Naive thymus-derived CD4-positive, alpha-beta T cell (primary cell): ENCODE measurements around the gene APOC1. TPM values are rescaled to one million over a fixed set of nuclear protein-coding genes. Genes with fewer than 3 reads are reported as not detected.
"Not testable (repeated sequence)": the region's sequence is repeated elsewhere in the genome, so short reads cannot be mapped to it uniquely, and the experiment has no call there.

Experiments
- ATAC-seq: fragments of 150-1000 bp; cut with Tn5 transposase; 2 replicates; pipeline ENCODE4 v1.10.0; 2021; ENCODE audit warnings: mild to moderate bottlenecking, moderate library complexity
- CTCF ChIA-PET: fragments of 350-600 bp; sonication (Branson Sonifier 250); formaldehyde crosslinking; loops from one replicate; lab custom pipeline; 2021; ENCODE audit warnings: antibody characterized with exemption; lab: Charles Lee
- POLR2A ChIA-PET: fragments of 350-600 bp; sonication (Branson Sonifier 250); formaldehyde crosslinking; loops from one replicate; lab custom pipeline; 2021; ENCODE audit warnings: antibody characterized with exemption, inconsistent platforms; lab: Charles Lee
- DNase-seq, 9 donors: peaks; one replicate each; pipeline versions ENCODE4 v3.0.0 to v3.0.0-alpha.2; 2020 to 2022; ENCODE audit warnings: mixed read lengths in 1 of 9
- H3K27ac ChIP-seq: one replicate; pipeline ENCODE4 v1.7.0; 2013; ENCODE audit warnings: mild to moderate bottlenecking, low read depth, low read length, moderate library complexity
- H3K27me3 ChIP-seq, 2 donors: one replicate each; pipeline ENCODE4 v1.7.0; 2013; ENCODE audit warnings: low read length in 2 of 2, mild to moderate bottlenecking in 2 of 2, moderate library complexity in 2 of 2; ENCODE audit not compliant: control insufficient read depth in 2 of 2, insufficient read depth in 2 of 2
- H3K36me3 ChIP-seq, 3 experiments: 1 replicate in 2 of 3; 2 replicates in 1 of 3; pipeline ENCODE4 v1.7.0; 2013; ENCODE audit warnings: low read length in 3 of 3, mild to moderate bottlenecking in 3 of 3, moderate library complexity in 1 of 3; ENCODE audit not compliant: insufficient read depth in 3 of 3, control insufficient read depth in 2 of 3
- H3K4me1 ChIP-seq, 2 donors: one replicate each; pipeline ENCODE4 v1.7.0; 2013; ENCODE audit warnings: low read length in 2 of 2, mild to moderate bottlenecking in 2 of 2, moderate library complexity in 1 of 2; ENCODE audit not compliant: control insufficient read depth in 2 of 2, insufficient read depth in 2 of 2
- H3K4me3 ChIP-seq: 2 replicates; pipeline ENCODE4 v1.7.0; 2013; ENCODE audit warnings: mild to moderate bottlenecking, low read length
- H3K9me3 ChIP-seq, 3 experiments: 1 replicate in 2 of 3; 2 replicates in 1 of 3; pipeline ENCODE4 v1.7.0; 2013; ENCODE audit warnings: low read length in 3 of 3; ENCODE audit not compliant: control insufficient read depth in 2 of 3
- H3K27ac Mint-ChIP-seq, 9 donors: one replicate each; pipeline ENCODE4 v1.8.0; 2020 to 2022; ENCODE audit warnings: mixed read lengths in 9 of 9, mild to moderate bottlenecking in 8 of 9, moderate library complexity in 5 of 9, inconsistent platforms in 2 of 9
- H3K27me3 Mint-ChIP-seq, 5 donors: one replicate each; pipeline ENCODE4 v1.8.0; 2021 to 2022; ENCODE audit warnings: mixed read lengths in 5 of 5, mild to moderate bottlenecking in 1 of 5
- H3K36me3 Mint-ChIP-seq, 5 donors: one replicate each; pipeline ENCODE4 v1.8.0; 2020 to 2022; ENCODE audit warnings: mixed read lengths in 5 of 5, mild to moderate bottlenecking in 3 of 5, inconsistent platforms in 1 of 5
- H3K4me1 Mint-ChIP-seq, 7 donors: one replicate each; pipeline ENCODE4 v1.8.0; 2020 to 2022; ENCODE audit warnings: mixed read lengths in 7 of 7, mild to moderate bottlenecking in 3 of 7, inconsistent platforms in 1 of 7
- H3K4me3 Mint-ChIP-seq, 10 donors: one replicate each; pipeline ENCODE4 v1.8.0; 2020 to 2022; ENCODE audit warnings: mild to moderate bottlenecking in 10 of 10, mixed read lengths in 10 of 10, moderate library complexity in 6 of 10, inconsistent platforms in 2 of 10
- H3K9me3 Mint-ChIP-seq, 11 donors: one replicate each; pipeline ENCODE4 v1.8.0; 2020 to 2022; ENCODE audit warnings: mixed read lengths in 11 of 11, mild to moderate bottlenecking in 4 of 11, inconsistent platforms in 1 of 11, moderate library complexity in 1 of 11
- intact Hi-C, 2 donors: fragments of 100-400 bp; cut with micrococcal nuclease; formaldehyde crosslinking; loops; one replicate each; pipeline ENCODE4 v1.15.1; 2023
- polyA plus RNA-seq, 2 donors: library from polyadenylated mRNA; unstranded; fragments of 300-500 nt; fragmentation: Illumina TruSeq; gene quantifications; one replicate each; pipeline ENCODE4 v1.2.3, GENCODE V29; 2021
- total RNA-seq, 6 experiments: library from RNA in 5 of 6; stranded (reverse) in 5 of 6; gene quantifications; 1 replicate in 5 of 6; 2 replicates in 1 of 6; pipeline ENCODE4 v1.2.3 and lab custom pipeline; 2021 to 2026

Gene APOC1
- total and polyA plus RNA-seq, 7 experiments from 2014 or later = 1.7 to 5.2 TPM; not detected in 5

- Mint-ChIP-seq H3K27me3 (peaks cover 30 to 45% (median 38%) of the 10 kb centered on the region in 5 donors), H3K36me3 (peaks cover 0 to 4% (median 0%) of the 10 kb centered on the region in 5 donors), H3K4me1 (peaks cover 5 to 17% (median 7%) of the 10 kb centered on the region in 7 donors), H3K4me3 (no peak overlapping the region), H3K27ac (no peak overlapping the region), H3K9me3 (no peaks in the 10 kb centered on the region)
- H3K4me1 ChIP-seq = no peaks in the 10 kb centered on the region
- ChIA-PET POLR2A (no interaction called here), CTCF (no interaction called here)
- peaks cover 0 to 4% of the 10 kb centered on the region in 2 donors for H3K27me3 ChIP-seq
- H3K9me3 ChIP-seq = no peaks in the 10 kb centered on the region
- no peak overlapping the region for H3K27ac ChIP-seq
- H3K4me3 ChIP-seq = no peak overlapping the region
- intact Hi-C loops = no loop called here
- ATAC-seq (no peak), DNase-seq (no peak)
- no peaks in the 10 kb centered on the region for H3K36me3 ChIP-seq
Observed at GRCh38 chr19:44908836-44909261, 5.6 kb upstream of the APOC1 start.

- Histone ChIP-seq H3K27ac (no peak overlapping the region), H3K36me3 (no peaks in the 10 kb centered on the region), H3K9me3 (no peaks in the 10 kb centered on the region), H3K4me3 (no peak overlapping the region), H3K4me1 (no peaks in the 10 kb centered on the region), H3K27me3 (peaks cover 0 to 4% of the 10 kb centered on the region in 2 donors)
- POLR2A ChIA-PET = no interaction called here
- Mint-ChIP-seq H3K36me3 (peaks cover 0 to 4% (median 0%) of the 10 kb centered on the region in 5 donors), H3K4me3 (no peak overlapping the region), H3K27ac (no peak overlapping the region), H3K9me3 (no peaks in the 10 kb centered on the region), H3K27me3 (peaks cover 40 to 51% (median 45%) of the 10 kb centered on the region in 5 donors), H3K4me1 (peaks cover 8 to 26% (median 13%) of the 10 kb centered on the region in 7 donors)
- CTCF ChIA-PET = no interaction called here
- intact Hi-C loops = no loop called here
- no peak for ATAC-seq
- no peak for DNase-seq
Observed at GRCh38 chr19:44909775-44910174, 4.6 kb upstream of the APOC1 start.

GRCh38 chr19:44911896-44912295, 2.5 kb upstream of the APOC1 start:
- intact Hi-C loops, H3K4me3 ChIP-seq, H3K36me3 ChIP-seq, H3K4me3 Mint-ChIP-seq, H3K4me1 ChIP-seq, H3K9me3 ChIP-seq, H3K36me3 Mint-ChIP-seq, H3K9me3 Mint-ChIP-seq, ATAC-seq, CTCF ChIA-PET, H3K27me3 ChIP-seq, H3K27ac ChIP-seq, POLR2A ChIA-PET, DNase-seq: not testable (repeated sequence)
- peak overlapping the region in 1 of 9 donors; percentile 56 for H3K27ac Mint-ChIP-seq
- H3K4me1 Mint-ChIP-seq = peaks cover 4 to 19% (median 7%) of the 10 kb centered on the region in 7 donors
- H3K27me3 Mint-ChIP-seq = peaks cover 29 to 40% (median 35%) of the 10 kb centered on the region in 5 donors

GRCh38 chr19:44912854-44913253, 1.6 kb upstream of the APOC1 start:
- CTCF ChIA-PET = no interaction called here
- no peak overlapping the region for H3K4me3 ChIP-seq
- Mint-ChIP-seq H3K9me3 (no peaks in the 10 kb centered on the region), H3K36me3 (peaks cover 0 to 4% (median 0%) of the 10 kb centered on the region in 5 donors), H3K27me3 (peaks cover 26 to 36% (median 32%) of the 10 kb centered on the region in 5 donors), H3K4me1 (peaks cover 4 to 19% (median 7%) of the 10 kb centered on the region in 7 donors), H3K4me3 (peak overlapping the region in 2 of 10 donors; percentile 9 to 51), H3K27ac (no peak overlapping the region)
- no peaks in the 10 kb centered on the region for H3K27me3 ChIP-seq
- no peaks in the 10 kb centered on the region for H3K36me3 ChIP-seq
- intact Hi-C loops = no loop called here
- ATAC-seq = no peak
- H3K27ac ChIP-seq = no peak overlapping the region
- no peaks in the 10 kb centered on the region for H3K9me3 ChIP-seq
- no peak for DNase-seq
- POLR2A ChIA-PET = no interaction called here
- H3K4me1 ChIP-seq = no peaks in the 10 kb centered on the region

- intact Hi-C loops = loop anchor here in 1 of 2 donors (2.0 kb wide), 1 partner anchor 41 kb away; the partner anchor contains the start of gene CLPTM1
- not testable (repeated sequence) for H3K4me3 ChIP-seq
Observed at GRCh38 chr19:44913512-44914432, 636 bp upstream of the APOC1 start.

GRCh38 chr19:44924243-44924725, 9.9 kb downstream of the APOC1 start:
- Mint-ChIP-seq H3K27ac (no peak overlapping the region), H3K36me3 (no peaks in the 10 kb centered on the region), H3K9me3 (no peaks in the 10 kb centered on the region), H3K27me3 (peaks cover 7 to 26% (median 20%) of the 10 kb centered on the region in 5 donors), H3K4me3 (no peak overlapping the region), H3K4me1 (peaks cover 0 to 15% (median 6%) of the 10 kb centered on the region in 7 donors)
- H3K4me1 ChIP-seq = peaks cover 0 to 6% of the 10 kb centered on the region in 2 donors
- H3K4me3 ChIP-seq = no peak overlapping the region
- ChIA-PET CTCF (no interaction called here), POLR2A (no interaction called here)
- H3K27ac ChIP-seq = no peak overlapping the region
- no peak for ATAC-seq
- no peaks in the 10 kb centered on the region for H3K36me3 ChIP-seq
- DNase-seq = no peak
- H3K9me3 ChIP-seq = no peaks in the 10 kb centered on the region
- intact Hi-C loops = no loop called here
- no peaks in the 10 kb centered on the region for H3K27me3 ChIP-seq

More at GRCh38 chr19:44913512-44914432, 636 bp upstream of the APOC1 start:
- ATAC-seq, H3K36me3 Mint-ChIP-seq, H3K27ac ChIP-seq, DNase-seq, H3K9me3 ChIP-seq, H3K9me3 Mint-ChIP-seq, H3K27me3 ChIP-seq, POLR2A ChIA-PET, H3K27ac Mint-ChIP-seq, H3K4me1 ChIP-seq, H3K36me3 ChIP-seq: not testable (repeated sequence)
- Mint-ChIP-seq H3K27me3 (peaks cover 23 to 32% (median 28%) of the 10 kb centered on the region in 5 donors), H3K4me3 (peak overlapping the region in 9 of 10 donors; percentile 55 to 91 (median 87)), H3K4me1 (peaks cover 4 to 19% (median 7%) of the 10 kb centered on the region in 7 donors)
- CTCF ChIA-PET = interaction anchor here (0.7 kb wide), 1 partner anchor 265 kb away, joined by 3 read pairs; the partner anchor contains the start of gene BLOC1S3
